HS-5 (cell line): Measurements from ENCODE around the gene LHX5.
"Not testable (repeated sequence)": the region's sequence is repeated elsewhere in the genome, so short reads cannot be mapped to it uniquely, and the experiment has no call there.

Experiments
- DNase-seq: peaks from one replicate; pipeline ENCODE4 v3.0.0-alpha.2; 2012; ENCODE audit warnings: low read depth

The LHX5 gene

DNA sequence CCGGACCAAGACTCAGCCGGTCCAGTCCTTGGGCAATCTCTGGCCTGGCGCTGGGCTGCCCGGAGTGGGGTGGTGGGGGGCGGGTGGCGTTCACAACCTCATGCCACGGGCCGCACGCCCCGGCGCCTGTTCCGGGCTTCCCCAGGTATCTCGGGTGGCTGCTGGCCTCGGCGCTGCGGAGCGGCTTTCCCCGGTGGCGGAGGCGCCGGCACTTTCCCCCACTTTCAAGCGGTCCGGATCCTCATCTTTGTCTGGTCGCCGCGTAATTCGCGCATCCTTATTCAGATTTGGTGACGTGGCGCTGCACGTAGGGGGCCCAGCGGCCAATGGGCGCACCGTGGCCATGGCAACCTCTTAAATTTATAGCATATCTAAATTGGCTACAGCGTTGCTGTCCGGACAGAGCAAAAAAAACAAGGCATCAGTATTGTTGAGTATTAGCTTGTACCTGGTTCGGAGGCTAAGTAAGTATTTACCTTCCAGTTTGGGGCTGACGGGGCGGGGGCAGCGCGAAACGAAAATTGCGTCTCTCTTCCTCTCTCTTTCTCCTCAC, at the start of gene LHX5:
Gene LHX5, minus strand, starts transcription at position 253 of the 553 bp plus-strand sequence. CDS start 373 bp downstream, outside the sequence.
- no peak for DNase-seq

DNA sequence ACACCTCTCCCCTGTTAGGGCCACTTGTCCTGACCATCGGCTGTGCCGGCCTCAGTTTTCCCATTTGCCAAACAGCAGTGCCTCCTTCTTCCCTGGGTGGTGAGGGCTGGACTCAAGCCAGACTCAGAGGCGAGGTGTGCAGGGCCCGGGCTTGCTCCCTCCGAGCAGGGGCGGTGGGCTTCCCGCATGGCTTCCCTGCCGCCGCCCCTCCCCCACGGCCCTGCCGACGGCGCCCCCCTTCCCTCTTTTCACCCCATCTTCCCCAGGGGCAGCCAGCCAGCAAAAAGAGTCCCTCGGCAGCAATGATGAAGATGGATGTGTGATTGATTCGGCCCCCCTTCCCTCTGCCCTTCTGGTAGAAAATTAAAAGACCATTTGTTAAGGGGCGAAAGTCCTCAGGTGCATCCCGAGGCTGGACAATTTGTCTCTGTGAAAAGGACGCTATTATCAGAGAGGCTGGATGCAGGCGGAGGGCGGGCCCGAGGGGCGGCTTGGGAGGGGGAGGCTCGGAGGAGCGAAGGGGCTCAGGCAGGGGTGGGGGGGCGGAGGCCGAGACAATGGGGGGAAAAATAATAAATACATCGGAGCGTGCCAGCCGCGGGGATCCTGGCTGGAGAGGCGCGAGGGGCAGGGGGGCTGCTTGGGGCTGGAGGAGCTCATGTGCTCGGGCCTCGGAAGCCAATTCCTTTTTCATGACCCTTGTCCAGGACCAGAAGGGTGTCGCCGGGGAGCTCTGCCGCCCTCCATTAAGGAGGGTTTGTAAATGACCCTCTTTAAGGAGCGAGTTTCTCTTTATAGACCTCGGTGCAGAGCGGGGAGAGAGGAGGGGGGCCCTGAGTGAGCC, 48.0 kb upstream of the LHX5 start:
- DNase-seq = no peak

DNA sequence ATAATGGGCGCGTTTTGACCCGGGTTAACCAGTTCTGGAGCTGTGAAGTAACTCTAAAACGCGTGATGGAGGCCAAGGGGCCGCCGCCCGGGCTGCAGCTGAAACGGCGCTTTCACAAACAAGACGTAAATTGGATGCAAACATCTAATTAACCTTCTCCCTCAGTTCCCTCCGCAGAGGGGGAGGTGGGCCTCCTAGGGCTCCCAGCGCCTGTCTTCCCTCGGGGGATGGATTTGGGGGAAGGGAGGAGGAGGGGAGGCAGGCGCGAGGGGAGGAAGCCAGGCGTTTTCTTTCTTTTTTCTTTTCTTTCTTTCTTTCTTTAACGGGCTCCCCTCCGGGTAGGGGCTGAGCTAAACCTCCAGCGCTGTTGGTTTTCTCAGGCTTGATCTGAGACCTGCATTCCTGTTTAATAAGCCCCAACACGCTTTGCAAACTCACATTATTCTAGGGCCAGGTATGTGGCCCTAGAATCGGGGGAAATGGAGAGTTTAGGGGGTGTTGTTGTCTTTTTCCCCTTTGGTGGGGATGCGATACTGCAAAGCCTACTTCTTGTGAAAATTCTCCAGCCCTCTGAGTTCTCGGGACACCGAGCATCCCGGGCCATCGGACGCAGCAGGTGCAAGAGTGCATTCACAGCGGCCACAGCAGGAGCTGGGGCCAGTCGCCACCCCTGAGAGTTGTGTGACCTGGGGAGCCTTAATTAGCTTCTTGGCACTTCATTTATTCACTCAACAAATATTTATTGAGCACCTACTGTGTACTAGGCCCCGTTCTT, 43.6 kb upstream of the LHX5 start:
- DNase-seq = no peak

DNA sequence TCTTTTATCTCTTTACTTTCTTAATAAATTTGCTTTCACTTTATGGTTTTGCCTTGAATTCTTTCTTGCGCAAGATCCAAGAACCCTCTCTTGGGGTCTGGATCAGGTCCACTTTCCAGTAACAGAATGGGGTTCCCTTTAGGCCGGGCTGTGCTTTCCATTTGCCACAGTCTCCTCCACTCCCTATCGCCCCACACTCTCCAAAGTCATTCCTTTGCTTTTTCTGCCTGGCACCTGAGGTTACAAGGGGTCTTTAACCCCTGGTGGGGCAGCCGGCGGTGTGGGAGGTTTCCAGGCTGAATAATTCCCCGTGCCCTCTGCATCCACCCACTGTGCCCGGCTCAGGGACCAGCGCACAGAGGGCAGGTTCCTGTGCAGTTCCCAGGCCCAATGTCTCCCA, 42.9 kb upstream of the LHX5 start:
- no peak for DNase-seq

DNA sequence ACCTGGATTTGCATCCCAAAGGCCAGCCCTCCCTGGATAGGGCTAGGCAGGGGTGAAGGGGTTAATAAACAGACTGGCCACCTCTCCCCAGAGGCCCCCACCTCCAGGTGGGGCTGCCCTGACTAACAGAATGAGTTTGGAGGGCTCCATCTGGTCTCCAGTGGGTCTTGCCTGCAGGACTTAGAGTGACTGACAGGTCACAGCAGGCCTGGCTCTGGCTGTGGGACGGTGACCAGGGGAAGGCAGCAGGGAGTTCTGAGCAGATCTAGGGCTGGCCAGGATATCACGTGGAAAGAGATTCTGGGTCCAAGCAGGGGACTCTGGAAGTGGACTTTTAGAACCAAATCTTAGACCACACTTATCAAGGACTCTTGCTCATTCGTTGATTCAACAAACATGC, 40.9 kb upstream of the LHX5 start:
- DNase-seq = no peak

DNA sequence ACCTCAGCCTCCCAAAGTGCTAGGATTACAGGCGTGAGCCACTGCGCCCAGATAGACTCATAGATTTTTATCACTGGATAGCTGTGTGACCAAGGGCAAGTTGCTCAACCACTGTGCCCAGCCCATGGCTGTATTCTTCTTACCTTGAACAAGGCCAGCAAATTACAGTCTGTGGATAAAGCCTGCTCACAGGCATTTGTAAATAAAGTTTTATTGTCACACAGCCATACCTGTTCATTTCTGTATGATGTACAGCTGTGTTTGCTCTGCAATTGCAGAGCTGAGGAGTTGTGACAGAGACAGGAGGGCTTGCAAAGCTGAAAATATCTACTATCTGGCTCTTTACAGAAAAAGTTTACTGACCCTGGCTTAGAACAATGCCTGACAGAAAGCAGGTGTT, 35.2 kb upstream of the LHX5 start:
- DNase-seq = no peak

DNA sequence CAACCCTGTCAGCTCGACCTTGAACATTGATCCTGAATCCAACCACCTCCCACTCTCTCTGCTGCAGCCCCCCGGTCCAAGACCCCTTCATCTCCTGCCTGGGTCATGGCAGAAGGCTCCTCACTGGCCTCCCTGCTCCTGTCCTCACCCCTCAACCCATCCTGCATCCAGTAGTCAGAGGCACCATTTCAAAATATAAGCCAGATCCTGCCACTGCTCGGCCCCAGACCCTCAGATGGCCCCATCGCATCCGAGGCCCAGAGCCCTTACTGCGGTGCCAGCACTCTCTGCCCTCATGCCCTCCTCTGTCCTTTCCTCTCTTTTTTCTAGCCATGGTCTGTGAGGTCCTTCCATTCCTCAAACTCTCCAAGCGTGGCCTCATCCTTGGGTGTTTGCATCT, 34.3 kb upstream of the LHX5 start:
- DNase-seq = no peak

DNA sequence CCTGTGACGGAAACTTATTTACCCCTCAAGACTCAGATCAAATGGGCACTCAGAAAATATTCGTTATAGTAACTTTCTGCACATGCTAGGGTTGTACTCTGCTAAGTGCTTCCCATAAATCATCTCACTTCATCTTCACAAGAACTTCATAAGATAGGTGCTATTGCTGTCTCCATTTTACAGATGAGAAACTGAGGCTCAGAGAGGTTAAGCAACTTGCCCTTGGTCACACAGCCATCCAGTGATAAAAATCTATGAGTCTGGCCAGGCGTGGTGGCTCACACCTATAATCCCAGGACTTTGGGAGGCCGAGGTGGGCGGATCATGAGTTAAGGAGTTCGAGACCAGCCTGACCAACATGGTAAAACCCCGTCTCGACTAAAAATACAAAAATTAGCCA, 33.2 kb upstream of the LHX5 start:
- no peak for DNase-seq

DNA sequence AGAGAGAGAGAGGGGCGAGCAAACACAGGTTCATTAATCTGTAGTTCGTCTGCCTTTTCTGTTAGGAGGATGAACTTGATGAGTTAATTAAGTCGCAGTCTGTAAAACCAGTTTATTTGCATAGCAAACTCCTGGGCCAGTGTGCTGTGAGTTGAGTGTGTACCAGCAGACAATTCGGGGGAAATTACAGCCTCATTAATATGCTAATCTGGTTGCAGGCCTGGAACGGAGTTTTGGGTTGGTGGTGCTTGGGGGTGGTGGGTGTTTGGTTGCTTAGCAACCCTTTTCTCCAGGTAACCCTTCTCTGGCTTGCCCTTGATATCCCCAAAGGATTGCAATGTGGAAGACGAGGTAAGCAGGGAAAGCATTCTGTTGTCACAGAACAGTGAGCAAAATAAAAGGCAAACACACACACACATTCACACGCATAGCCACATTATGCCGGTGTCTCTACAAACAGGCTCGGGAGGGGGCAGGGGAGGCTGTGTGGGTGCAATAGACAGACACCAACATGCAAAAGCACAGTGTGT, 29.2 kb upstream of the LHX5 start:
- DNase-seq = no peak

DNA sequence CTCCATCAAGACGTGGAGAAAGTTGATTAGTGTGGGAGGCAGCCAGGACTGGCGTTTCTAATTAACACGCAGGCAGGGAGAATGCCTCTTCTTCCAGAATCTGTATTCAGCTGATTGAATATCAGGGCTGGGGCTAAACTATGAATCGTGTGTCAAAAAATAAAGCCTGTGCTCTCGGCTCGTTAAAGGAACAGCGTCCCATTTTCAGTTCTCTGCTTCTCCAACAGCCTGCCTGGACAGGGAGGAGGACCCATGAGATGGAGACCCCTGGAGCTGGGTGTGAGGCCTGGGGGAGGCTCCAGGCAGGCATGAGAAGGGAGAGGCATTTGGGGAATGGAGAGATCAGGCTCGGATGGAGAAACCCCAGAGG, 28.6 kb upstream of the LHX5 start:
- no peak for DNase-seq

DNA sequence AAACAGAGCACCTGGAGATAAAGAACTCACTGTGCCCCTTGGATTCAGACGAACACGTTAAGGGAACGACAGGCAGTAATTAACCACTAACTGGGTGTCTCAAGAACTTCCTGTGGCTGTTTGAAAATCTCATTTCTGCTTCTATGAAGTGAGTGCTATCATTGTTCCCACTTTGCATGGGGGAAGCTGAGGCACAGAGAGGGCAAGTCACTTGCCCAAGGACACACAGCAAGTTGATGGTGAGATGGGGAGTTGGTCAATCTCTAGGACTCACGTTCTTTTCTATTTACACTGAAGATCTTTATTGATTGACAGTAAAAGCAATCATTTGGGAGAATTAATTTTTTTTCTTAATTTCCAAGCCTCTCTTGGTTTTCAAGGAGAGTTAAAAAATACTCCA, 26.8 kb upstream of the LHX5 start:
- no peak for DNase-seq

DNA sequence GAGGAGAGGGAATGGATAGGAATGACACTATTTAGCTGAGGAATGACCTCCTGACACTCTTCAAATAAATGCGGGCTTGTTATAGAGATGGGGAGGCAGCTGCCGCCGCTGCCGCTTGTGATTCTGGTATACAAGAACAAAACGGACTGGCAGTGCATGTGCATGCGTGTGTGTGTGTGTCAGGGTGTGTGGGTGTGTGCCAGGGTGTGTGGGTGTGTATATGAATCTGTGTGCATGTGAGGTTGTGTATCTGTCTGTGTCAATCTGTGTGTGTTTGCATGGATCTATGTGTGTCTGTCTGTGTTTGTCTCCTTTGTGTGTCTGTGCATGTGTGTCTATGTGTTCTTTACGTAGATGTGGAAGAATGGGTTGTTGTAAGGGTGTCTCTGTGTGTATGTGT, 26.0 kb upstream of the LHX5 start:
- no peak for DNase-seq

DNA sequence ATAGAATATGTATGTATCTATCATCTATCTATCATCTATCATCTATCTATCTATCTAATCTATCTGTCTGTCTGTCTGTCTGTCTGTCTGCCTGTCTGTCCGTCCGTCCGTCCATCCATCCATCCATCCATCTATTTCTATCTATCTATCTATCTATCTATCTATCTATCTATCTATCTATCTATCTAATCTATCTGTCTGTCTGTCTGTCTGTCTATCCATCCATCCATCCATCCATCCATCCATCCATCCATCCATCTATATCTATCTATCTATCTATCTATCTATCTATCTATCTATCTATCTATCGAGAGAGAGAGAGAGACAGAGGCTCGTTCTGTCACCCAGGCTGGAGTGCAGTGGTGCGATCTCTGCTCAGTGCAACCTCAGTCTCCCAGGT, 24.3 kb upstream of the LHX5 start:
- DNase-seq = not testable (repeated sequence)

DNA sequence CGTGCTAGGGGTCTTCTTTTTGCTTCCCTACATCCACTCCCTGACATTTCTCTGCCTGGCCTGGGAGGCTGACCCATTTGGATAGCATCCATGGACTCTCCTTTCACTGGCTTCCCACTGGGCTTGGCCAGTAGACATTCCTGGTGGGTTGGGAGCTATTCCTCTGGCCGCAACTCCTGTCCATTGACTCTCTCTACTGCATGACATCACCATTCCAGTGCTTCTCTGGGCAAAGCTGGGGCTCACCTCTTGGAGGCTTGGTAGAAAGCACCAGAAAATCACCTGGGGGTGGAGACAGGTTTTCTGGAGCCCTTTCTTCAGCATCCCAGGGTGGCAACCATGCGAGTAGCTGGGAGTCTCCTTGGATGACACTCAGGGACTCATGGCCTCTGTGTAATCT, 16.7 kb upstream of the LHX5 start:
- no peak for DNase-seq

DNA sequence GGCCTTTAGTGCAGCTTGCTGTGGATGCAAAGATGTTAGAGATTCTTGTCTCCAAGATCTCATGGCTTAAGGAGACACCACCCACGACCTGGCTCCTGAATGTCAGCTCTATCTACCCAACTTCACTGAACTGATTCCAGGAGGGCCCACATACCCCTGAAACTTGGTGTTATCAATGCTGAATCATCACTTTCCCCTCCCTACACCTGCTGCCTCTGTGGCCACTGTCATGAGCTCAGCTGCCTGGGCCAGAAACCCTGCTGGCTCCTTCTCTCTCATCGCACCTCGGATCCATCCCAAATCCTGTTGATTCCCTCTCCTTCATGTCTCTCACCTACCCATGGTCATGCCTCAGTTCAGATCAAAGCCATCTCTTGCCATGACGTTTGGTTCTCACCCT, 15.1 kb upstream of the LHX5 start:
- no peak for DNase-seq

DNA sequence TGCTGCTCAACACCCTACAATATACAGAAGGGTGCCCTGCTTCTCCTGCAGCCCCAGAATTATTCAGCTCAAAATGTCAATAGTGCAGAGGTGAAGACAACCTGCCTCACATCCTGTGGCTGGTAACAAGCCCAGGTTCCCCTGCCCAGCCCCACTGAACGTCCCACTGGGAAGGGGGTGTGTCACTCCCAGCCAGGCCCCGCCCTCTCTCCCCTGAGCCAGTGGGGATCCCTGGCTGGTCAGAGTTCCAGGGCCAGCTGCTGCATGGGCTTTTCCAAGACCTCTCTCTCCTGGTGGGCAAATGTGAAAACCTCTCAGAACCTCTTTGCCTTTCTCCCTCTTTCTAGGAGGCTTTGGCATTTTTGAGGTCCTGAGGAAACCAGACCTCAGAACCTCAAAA, 13.7 kb upstream of the LHX5 start:
- DNase-seq = no peak

DNA sequence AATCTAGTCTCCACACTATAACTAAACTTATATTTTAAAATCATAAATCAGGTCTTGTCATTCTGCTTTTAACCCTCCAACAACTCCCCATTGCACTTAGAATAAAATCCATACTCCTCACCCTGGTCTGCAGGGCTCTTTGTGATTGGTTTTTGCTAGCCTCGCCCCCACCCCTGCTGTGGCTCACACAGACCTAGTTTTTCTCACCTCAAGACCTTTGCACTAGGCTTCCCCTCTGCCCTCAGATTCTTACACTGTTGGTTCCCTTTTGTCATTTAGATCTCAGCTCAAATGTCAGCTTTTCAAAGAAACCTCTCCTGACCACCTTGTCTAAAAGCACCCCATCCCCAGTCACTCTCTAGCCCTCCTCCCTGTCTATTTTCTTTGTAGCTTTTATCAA, 10.7 kb upstream of the LHX5 start:
- DNase-seq = no peak

DNA sequence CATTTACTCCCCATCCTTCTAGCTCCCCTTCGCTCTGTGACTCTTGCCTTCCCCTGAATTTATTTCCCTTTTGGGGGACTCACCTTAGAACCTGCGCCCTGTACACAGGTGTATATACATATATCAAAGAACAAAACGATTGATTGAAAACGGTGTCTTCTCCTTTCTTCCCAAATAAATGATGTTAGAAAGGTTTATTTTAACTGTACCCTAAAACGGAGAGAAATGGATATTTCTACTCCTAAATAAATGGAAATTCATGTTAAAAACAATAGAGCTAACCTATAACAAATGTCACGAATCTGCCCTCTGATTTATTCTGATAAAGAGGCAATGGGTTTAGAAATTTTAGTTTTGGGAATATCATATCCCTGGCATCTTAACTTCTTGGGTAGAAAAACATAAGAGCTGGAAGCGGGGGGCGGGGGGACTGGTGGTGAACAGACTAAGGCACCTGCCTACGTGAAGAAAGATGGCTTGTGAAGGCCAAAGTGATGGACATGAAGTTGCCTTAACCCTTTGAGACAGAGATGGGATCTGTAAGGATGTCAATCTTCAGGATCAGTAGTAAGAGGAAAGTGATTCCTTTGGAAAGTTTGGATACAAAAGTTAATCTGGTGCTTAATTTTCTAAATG, 8.8 kb upstream of the LHX5 start:
- no peak for DNase-seq

DNA sequence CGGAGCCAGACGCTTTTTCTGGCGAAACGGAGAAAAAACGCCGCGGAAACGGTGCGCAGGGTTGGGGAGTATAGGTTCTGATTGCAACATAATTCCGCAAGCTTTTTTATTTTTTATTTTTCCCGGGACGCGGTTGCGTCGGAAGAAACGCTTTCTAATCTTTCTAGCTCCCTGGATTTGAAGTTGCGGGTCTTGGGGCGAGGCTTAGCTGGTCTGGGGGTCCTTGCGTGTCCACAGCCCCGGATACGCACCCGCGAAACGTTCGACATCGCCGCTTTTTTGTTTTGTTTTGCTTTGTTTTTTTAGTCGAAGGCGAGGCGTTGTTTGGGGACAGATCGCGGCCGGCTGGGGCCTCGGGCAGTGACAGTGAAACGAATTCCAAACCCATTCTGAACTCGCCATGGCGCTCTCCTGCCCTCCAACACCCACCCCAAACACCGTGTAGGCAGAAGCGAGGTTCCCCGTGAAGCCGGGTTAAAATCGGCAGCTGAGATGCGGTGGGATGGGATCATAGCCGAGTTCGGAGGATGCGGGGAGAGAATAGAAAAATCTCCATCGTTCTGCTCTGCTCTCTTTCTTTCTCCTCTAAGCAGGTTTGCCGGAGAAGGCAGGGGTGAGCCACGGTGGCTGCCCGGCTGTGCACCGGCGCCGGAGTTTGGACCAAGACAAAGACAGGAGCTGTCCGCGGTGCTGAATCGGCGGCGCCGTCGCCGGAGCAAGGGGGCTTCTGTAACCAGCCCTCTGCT, 8.1 kb upstream of the LHX5 start:
- DNase-seq = no peak

DNA sequence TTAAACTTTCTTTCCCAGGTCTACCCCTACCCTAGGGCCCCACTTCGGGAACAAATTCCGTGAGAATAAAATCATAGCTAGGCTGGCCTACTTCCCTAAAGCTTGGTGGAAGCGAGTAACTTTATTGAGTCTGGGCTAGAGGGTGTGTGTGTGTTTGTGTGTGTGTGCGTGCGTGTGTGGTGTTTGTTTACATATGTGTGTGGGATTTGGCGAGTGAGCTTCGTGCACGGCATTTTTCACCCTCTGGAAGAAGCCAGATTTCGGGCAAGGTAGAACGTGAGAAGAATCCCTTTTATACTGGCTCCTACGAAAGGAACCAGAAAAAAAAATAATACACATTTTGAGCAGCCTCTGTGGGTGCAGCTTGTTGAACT, 7.5 kb upstream of the LHX5 start:
- DNase-seq = no peak

DNA sequence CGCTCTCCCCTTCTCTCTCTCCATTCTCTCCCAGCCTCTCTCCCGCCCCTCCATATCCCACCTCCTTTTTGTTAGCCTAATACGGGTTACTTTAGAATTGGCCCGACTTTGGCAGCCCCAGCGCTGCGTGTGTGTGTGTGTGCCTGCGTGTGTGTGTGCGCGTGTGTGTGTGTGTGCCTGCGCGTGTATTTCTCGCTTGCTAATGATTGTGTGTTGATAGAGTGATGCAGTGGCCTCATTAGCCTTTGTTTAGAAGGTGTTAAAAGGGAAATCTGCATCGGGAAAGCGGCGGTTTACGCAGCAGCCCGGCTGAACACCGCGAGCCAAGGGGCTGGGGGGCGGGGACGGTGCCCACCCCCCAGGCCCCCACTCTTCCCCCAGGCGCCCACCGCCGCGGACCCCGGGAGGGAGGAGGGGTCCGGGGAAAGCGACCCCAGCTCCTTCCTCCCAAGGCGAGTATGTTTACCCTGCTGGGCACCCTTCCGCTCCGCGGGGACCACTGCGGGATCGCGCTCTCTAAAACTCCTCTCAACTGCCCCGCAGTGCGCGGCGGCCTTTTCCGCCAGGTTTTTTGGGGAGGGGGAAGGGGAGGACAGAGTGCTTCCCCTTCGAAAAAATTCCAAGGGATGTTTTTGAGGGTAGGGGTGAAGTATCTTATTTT, 6.8 kb upstream of the LHX5 start:
- no peak for DNase-seq
